Stomach (tissue), 19 donors: Measurements from ENCODE around the gene SRC. TPM values are rescaled to one million over a fixed set of nuclear protein-coding genes. Genes with fewer than 3 reads are reported as not detected.

Source experiments
- DNase-seq, 2 donors: peaks; one replicate each; pipeline versions ENCODE4 v3.0.0 to v3.0.0-alpha.2; 2013 to 2019
- H3K27ac ChIP-seq, 5 donors: fragments of 200-600 bp in 4 of 5; sonication (generic) in 4 of 5; one replicate each; pipeline ENCODE4 v1.5.1; 2013 to 2019; ENCODE audit warnings: mild to moderate bottlenecking in 1 of 5, moderate library complexity in 1 of 5
- H3K27me3 ChIP-seq, 3 donors: fragments of 200-600 bp; sonication (generic); one replicate each; pipeline ENCODE4 v1.5.1; 2017 to 2019; ENCODE audit warnings: mixed run types in 1 of 3
- H3K36me3 ChIP-seq, 4 donors: fragments of 200-600 bp; sonication (generic); 1 replicate in 3 of 4; 2 replicates in 1 of 4; pipeline ENCODE4 v1.5.1; 2016 to 2019
- H3K4me1 ChIP-seq, 4 donors: fragments of 200-600 bp; sonication (generic); one replicate each; pipeline ENCODE4 v1.5.1; 2016 to 2019
- H3K4me3 ChIP-seq, 4 donors: fragments of 200-600 bp; sonication (generic) in 3 of 4; one replicate each; pipeline ENCODE4 v1.5.1; 2016 to 2019; ENCODE audit warnings: mild to moderate bottlenecking in 1 of 4
- H3K9me3 ChIP-seq, 4 donors: fragments of 200-600 bp; sonication (generic); one replicate each; pipeline ENCODE4 v1.5.1; 2016 to 2019
- EP300 ChIP-seq: sonication (generic); formaldehyde crosslinking; IDR thresholded peaks from one replicate; pipeline ENCODE4 v1.6.1; 2017; ENCODE audit warnings: antibody characterized with exemption
- POLR2A ChIP-seq, 4 donors: fragments of 450-650 bp; IDR thresholded peaks; one replicate each; pipeline ENCODE4 v1.6.1; 2016; ENCODE audit warnings: antibody characterized with exemption in 4 of 4, control low read depth in 2 of 4, mild to moderate bottlenecking in 1 of 4, moderate library complexity in 1 of 4
- POLR2AphosphoS5 ChIP-seq, 3 donors: sonication (generic); formaldehyde crosslinking; IDR thresholded peaks; one replicate each; pipeline ENCODE4 v1.6.1; 2016; ENCODE audit warnings: antibody characterized with exemption in 3 of 3
- WGBS, 5 donors: extraction: QIAGEN DNeasy Blood & Tissue Kit in 3 of 5; methylation state at CpG; one replicate each; pipeline versions ENCODE4 v1.1.5 to v1.1.7; 2013 to 2018; 5-methylcytosine and 5-hydroxymethylcytosine counted together
- intact Hi-C: fragments of 100-400 bp; cut with DNase I; formaldehyde crosslinking; loops from one replicate; pipeline ENCODE4 v1.15.1; 2023; ENCODE audit warnings: low total_unique reads
- long read RNA-seq, 10 donors: transcript quantifications; one replicate each; lab custom pipeline, GENCODE V29; 2026
- polyA plus RNA-seq, 3 donors: library from polyadenylated mRNA; stranded (reverse); fragments of 200-250 nt; gene quantifications; one replicate each; pipeline ENCODE4 v1.2.3, GENCODE V29; 2013
- total RNA-seq, 5 donors: library from RNA; depleted of rRNA; stranded (reverse); fragments of >200 nt; gene quantifications; one replicate each; pipeline versions ENCODE4 v1.1.0 to v1.2.3, GENCODE V29; 2014 to 2016
- TF ChIP-seq, protein P1 (sequence below), 7 experiments: fragments of 450-650 bp in 4 of 7; fragments of 200-600 bp in 3 of 7; sonication (generic) in 3 of 7; IDR thresholded peaks; one replicate each; pipeline ENCODE4 v1.5.1; 2016 to 2019; ENCODE audit warnings: antibody characterized with exemption in 7 of 7, control low read depth in 2 of 7, mild to moderate bottlenecking in 1 of 7
- donor health status: healthy with polysubstance abuse.
- donor health status: Bipolar disorder and iron deficiency.
- donor health status: healthy.

The SRC gene
- total RNA-seq (100 to 1,000 TPM in 1 of 5 donors, 10 to 100 TPM in 4; 31.6 to 471 (median 69.8) TPM), polyA plus RNA-seq (10 to 100 TPM; 40.7 to 47.4 (median 47.2) TPM)
- long read RNA-seq, donor 1, full-length matches to known transcripts, result 1 of 15 reads
- long read RNA-seq, donor 1, partial matches to known transcripts, result 14 of 15 reads
- long read RNA-seq, donor 1, other reads (novel, unspliced or antisense), result 0 of 15 reads
- long read RNA-seq, donor 2, partial matches to known transcripts, result 20 of 22 reads
- long read RNA-seq, donor 2, other reads (novel, unspliced or antisense), result 0 of 22 reads
- long read RNA-seq, donor 3, partial matches to known transcripts, result 0 of 1 reads
- long read RNA-seq, donor 3, other reads (novel, unspliced or antisense), result 0 of 1 reads
- long read RNA-seq, donor 4, result 0 reads
- long read RNA-seq, donor 5, full-length matches to known transcripts, result 2 of 24 reads
- long read RNA-seq, donor 5, partial matches to known transcripts, result 22 of 24 reads
- long read RNA-seq, donor 5, other reads (novel, unspliced or antisense), result 0 of 24 reads
- long read RNA-seq, donor 6, full-length matches to known transcripts, result 5 of 80 reads
- long read RNA-seq, donor 6, partial matches to known transcripts, result 75 of 80 reads
- long read RNA-seq, donor 6, other reads (novel, unspliced or antisense), result 0 of 80 reads
- long read RNA-seq, donor 7, partial matches to known transcripts, result 5 of 6 reads
- long read RNA-seq, donor 7, other reads (novel, unspliced or antisense), result 0 of 6 reads
- long read RNA-seq, donor 8, partial matches to known transcripts, result 0 of 2 reads
- long read RNA-seq, donor 8, other reads (novel, unspliced or antisense), result 0 of 2 reads
- long read RNA-seq, donor 9, partial matches to known transcripts, result 0 of 2 reads
- long read RNA-seq, donor 9, other reads (novel, unspliced or antisense), result 0 of 2 reads
- long read RNA-seq, donor 10, partial matches to known transcripts, result 0 of 1 reads
- long read RNA-seq, donor 10, other reads (novel, unspliced or antisense), result 0 of 1 reads

GRCh38 chr20:37345339-37346235 is at the start of gene SRC:
TSS of gene SRC (plus strand) at chr20:37346140. CDS start at chr20:37384154, 38,014 bp downstream.
- H3K36me3 ChIP-seq, result peaks cover 0 to 7% (median 5%) of the 10 kb centered on the region in 4 donors
- peak within 1 kb of the TSS; percentile 80 to 95 (median 93) for H3K27ac ChIP-seq
- peaks cover 0 to 15% (median 0%) of the 10 kb centered on the region in 3 donors for H3K27me3 ChIP-seq
- DNase-seq, result peak; percentile 89 to 93
- intact Hi-C loops, result no loop called here
- H3K9me3 ChIP-seq, result no peaks in the 10 kb centered on the region
- H3K4me3 ChIP-seq, result peak within 1 kb of the TSS; percentile 57 to 82 (median 72)
- TF ChIP-seq POLR2AphosphoS5 (IDR thresholded peaks at IDR 0.05) (peak; percentile 41 to 86 (median 58)), EP300 (no peak)
- peaks cover 53 to 71% (median 64%) of the 10 kb centered on the region in 4 donors for H3K4me1 ChIP-seq
- WGBS, 5 donors, result 3 to 5% (median 5%) methylated on average over 36 to 63 of the region's 63 CpGs

GRCh38 chr20:37296371-37296770 is 49.6 kb upstream of the SRC start:
- Histone ChIP-seq H3K27ac (peak overlapping the region in 4 of 5 donors; percentile 65 to 84 (median 77)), H3K4me1 (peaks cover 38 to 89% (median 70%) of the 10 kb centered on the region in 4 donors), H3K9me3 (no peaks in the 10 kb centered on the region), H3K36me3 (peaks cover 0 to 36% (median 23%) of the 10 kb centered on the region in 4 donors), H3K27me3 (no peaks in the 10 kb centered on the region), H3K4me3 (no peak overlapping the region)
- 24 to 39% (median 27%) methylated on average over 2 of the region's 2 CpGs for WGBS, 5 donors
- no peak for DNase-seq
- intact Hi-C loops, result no loop called here
- TF ChIP-seq POLR2A (IDR thresholded peaks at IDR 0.05) (no peak), POLR2AphosphoS5 (IDR thresholded peaks at IDR 0.05) (no peak), EP300 (no peak)
- TF ChIP-seq, protein P1, sequence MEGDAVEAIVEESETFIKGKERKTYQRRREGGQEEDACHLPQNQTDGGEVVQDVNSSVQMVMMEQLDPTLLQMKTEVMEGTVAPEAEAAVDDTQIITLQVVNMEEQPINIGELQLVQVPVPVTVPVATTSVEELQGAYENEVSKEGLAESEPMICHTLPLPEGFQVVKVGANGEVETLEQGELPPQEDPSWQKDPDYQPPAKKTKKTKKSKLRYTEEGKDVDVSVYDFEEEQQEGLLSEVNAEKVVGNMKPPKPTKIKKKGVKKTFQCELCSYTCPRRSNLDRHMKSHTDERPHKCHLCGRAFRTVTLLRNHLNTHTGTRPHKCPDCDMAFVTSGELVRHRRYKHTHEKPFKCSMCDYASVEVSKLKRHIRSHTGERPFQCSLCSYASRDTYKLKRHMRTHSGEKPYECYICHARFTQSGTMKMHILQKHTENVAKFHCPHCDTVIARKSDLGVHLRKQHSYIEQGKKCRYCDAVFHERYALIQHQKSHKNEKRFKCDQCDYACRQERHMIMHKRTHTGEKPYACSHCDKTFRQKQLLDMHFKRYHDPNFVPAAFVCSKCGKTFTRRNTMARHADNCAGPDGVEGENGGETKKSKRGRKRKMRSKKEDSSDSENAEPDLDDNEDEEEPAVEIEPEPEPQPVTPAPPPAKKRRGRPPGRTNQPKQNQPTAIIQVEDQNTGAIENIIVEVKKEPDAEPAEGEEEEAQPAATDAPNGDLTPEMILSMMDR (IDR thresholded peaks at IDR 0.05), result no peak

DNA sequence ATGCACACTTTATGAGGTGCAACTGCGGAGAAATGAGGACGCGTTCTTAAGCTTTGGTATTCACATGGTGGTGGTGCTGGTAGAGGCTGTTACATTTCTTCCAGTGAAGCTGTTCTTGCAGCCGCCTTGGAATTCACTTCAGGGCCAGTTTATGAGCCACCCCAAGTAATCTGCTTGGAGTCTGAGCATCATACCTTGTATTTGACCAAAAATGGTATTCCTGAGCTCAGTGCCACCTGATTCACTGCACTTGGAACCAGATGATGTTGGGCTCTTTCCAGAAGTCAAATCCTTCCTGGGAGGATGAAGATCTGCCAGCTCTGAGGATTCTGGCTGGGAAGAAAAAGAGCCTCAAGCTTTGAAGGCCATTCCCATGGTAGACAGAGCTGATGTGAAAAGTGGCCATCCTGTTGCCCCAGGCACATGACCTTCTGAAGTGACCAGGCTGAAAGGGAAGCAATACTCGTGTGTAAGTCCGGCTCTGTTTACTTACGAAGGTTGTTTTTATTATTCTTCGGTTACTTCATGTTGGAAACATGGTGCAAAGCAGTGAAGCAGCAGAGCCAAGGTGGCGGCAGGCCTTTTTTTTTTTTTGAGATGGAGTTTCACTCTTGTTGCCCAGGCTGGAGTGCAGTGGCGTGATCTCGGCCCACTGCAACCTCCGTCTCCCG is 48.7 kb upstream of the SRC start:
- no peak overlapping the region for H3K4me3 ChIP-seq
- H3K9me3 ChIP-seq, result no peaks in the 10 kb centered on the region
- peak overlapping the region in 4 of 5 donors; percentile 65 to 84 (median 77) for H3K27ac ChIP-seq
- TF ChIP-seq POLR2AphosphoS5 (IDR thresholded peaks at IDR 0.05), result peak in 2 of 3 donors; percentile 27 to 41
- TF ChIP-seq, protein P1 (IDR thresholded peaks at IDR 0.05), result no peak
- no peak for TF ChIP-seq EP300
- TF ChIP-seq POLR2A (IDR thresholded peaks at IDR 0.05), result no peak
- 77 to 90% (median 82%) methylated on average over 13 of the region's 13 CpGs for WGBS, 5 donors
- intact Hi-C loops, result no loop called here
- no peaks in the 10 kb centered on the region for H3K27me3 ChIP-seq
- H3K4me1 ChIP-seq, result peaks cover 35 to 81% (median 65%) of the 10 kb centered on the region in 4 donors
- DNase-seq, result peak in 1 of 2 donors; percentile 41
- peaks cover 8 to 41% (median 31%) of the 10 kb centered on the region in 4 donors for H3K36me3 ChIP-seq
